Activated CD8-positive, alpha-beta memory T cell treated with anti-CD3 and anti-CD28 coated beads, Interleukin-2, amount 50 U/mL, for 24 hours (primary cell): ENCODE data around the gene DPYSL4.
"Not testable (repeated sequence)": the region's sequence is repeated elsewhere in the genome, so short reads cannot be mapped to it uniquely, and the experiment has no call there.

Experiments
- DNase-seq: peaks from one replicate; pipeline ENCODE4 v3.0.0-alpha.2; 2020; ENCODE audit errors: extremely low read depth

Gene DPYSL4

DNA sequence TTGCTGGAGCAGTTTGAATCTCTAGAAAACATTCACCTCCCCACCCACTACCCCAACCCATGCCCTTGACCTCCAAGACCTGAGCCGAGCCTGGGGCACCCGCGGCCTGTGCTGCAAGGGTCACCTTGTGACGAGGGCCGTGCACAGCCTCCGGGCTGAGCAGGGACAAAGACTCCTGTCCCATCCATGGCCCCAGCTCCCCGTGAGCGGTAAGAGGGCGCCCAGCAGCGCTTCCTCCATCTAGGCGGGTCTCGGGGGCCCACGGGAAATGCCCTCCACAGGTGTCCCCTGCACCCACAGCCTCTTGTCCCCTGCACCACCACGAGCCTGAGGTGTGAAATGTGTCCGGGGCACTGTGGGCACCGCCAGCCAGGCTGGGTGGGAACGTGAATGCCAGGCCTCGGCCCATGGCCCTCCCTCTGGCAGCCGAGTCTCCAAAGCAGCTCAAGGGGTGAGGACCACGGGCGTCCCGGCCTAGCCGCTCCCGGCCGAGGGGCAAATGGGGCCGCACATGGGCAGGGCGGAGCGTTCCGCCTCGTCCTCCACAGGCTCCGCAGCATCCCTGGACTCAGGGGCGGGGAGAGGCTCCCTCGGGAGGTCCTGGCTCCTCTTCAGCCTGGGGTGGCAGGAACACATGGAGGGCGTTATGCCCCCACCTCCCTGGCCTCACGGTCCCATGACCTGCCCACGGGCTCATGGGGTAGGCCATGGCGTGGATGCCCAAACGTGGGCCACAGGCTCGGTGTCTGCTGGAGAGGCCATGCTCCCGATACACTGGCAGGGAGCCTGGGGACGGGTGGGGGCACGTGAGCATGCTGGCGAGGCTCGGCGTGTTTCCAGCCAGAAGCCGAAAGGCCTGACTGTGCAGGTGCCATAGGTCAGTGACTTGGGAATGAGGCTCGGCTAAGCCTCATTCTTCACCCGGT lies 21.1 kb downstream of the DPYSL4 start:
- no peak for DNase-seq

DNA sequence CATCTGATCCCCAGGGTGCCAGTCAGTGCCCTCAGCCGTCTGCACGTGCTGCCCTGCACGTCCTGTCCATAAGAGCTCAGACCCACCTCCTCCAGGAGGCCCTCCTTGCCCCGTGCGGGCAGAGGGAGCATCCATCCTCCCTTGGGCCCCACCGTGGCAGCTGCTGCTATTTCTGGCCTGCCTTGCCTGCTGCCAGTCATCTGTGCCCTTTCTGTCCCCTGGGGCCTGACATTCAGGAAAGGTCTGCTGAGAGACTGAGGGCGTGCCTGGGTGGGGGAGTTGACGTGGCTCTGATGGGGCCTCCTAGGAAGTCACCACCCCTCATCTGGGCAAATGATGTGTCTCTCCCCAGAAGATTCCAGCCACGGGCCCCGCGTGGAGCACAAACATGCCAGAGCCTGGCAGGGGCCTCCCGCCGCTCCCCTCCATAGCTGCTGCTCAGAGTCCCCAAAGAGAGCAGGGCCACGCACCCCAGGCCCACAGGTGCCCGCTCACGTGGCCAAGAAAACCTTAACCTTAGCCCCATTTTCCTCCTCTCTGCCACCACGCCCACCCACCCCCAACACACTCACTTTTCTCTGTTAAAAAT lies 21.8 kb downstream of the DPYSL4 start:
- DNase-seq = no peak

DNA sequence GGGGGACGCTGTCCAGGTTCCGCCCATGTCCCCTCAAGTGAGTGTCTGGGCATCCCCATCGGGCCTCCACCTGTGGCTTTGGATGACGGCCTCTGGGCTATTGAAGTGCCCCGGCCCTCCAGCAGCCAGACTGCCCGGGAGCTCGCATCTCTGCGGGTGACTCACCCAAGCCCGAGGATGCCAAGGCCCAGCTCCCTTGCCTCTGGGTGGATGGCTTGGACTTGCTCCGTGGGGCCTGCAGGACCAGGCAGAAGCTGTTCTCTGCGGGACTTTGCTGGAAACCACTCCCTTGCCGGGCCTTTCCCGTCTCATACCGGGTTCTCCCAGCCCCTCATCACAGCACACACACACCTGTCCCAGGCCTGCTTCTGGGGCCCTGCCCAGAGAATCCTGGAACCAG lies 22.4 kb downstream of the DPYSL4 start:
- no peak for DNase-seq

DNA sequence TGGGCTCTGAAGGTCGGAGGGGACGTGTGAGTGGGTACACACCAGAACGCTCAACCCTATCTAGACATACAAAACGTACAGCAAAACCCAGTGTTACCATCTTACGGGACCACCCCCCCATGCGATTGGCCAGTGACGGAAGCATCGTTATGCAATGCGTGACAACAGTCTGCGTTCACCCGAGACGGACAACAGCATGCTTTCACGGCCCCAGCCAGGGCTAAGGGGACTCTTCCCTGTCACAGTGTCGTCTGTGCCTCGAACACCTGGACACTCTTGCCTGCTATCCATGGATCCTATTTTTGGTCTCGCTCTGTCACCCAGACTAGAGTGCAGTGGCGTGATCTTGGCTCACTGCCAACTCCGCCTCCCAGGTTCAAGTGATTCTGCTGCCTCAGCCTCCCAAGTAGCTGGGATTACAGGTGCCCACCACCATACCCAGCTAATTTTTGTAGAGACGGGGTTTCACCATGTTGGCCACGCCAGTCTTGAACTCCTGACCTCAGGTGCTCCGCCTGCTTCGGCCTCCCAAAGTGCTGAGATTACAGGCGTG lies 23.3 kb downstream of the DPYSL4 start:
- no peak for DNase-seq

GRCh38 chr10:132210766-132211165 lies 24.0 kb downstream of the DPYSL4 start:
- no peak for DNase-seq

DNA sequence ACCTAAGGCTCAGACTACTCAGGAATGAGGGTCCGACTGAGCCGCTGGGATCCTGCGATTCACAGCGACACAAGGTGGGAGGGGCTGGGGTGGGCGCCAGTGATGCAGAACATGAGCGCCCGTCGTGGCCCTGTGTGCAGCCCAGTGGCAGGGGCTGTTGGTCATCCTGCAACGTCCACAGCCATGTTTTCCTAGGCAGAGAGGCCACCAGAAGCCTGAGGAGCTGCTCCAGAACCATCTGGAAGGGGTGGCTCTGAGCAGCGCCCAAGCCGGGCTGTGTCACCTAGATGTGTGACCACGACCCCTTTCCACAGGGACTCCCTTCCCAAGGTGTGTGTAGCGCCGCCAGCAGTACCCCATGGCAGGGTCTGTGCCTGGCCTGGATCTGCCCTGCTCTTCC lies 24.5 kb downstream of the DPYSL4 start:
- DNase-seq = no peak

DNA sequence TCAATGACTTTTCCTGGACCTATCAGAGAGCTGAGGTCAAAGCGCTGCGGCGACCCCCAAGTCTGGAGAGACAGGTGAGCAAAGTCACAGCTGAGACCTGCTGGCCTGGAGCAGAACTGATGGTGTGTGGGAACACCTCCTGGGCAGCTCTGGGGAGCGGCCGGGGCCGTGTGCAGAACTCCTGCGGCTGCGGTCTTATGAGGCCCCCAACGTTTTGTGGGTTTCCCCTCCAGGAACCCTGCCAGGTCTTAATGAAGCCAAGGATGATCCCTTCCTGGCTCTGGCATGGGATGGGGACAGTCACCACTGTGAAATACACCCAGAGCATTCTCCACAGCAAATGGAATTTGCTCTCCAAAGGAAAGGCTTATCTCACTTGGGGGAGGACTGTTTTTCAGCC lies 26.1 kb downstream of the DPYSL4 start:
- DNase-seq = no peak

GRCh38 chr10:132213917-132214316 lies 27.2 kb downstream of the DPYSL4 start:
- DNase-seq = no peak

- DNase-seq = not testable (repeated sequence)
Observed at GRCh38 chr10:132216441-132216840, 29.7 kb downstream of the DPYSL4 start.

GRCh38 chr10:132219486-132219885 lies 32.7 kb downstream of the DPYSL4 start:
- no peak for DNase-seq

DNA sequence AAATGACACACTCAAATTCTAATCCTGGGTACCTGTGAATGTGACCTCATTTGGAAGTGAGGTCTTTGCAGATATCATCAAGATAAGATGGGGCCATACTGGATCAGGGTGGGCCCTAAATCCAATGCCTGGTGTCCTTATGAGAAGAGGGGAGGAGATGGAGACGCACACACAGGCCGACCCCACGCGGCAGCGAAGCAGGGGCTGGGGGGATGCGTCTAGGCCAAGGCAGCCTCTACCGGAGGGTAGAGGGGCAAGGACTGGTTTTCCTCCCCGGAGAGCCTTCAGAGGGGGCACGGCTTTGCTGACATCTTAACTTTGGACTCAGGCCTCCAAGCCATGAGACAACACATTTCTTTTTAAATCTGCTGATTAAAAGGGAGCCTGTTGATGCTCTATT lies 33.3 kb downstream of the DPYSL4 start:
- DNase-seq = no peak

DNA sequence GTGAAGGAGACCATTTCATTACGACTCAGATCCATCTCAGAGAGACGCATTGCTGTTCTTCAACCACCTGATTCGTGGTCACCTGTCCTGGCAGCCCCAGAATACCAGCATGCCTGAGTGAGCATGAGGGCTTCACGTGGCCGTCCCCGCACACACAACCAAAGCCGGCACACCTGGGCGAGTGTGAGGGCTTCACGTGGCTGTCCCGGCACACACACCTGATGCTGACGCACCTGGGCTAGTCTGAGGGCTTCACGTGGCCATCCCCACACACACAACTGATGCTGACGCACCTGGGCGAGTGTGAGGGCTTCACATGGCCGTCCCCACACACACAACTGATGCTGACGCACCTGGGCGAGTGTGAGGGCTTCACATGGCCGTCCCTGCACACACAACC lies 34.2 kb downstream of the DPYSL4 start:
- DNase-seq = not testable (repeated sequence)

DNA sequence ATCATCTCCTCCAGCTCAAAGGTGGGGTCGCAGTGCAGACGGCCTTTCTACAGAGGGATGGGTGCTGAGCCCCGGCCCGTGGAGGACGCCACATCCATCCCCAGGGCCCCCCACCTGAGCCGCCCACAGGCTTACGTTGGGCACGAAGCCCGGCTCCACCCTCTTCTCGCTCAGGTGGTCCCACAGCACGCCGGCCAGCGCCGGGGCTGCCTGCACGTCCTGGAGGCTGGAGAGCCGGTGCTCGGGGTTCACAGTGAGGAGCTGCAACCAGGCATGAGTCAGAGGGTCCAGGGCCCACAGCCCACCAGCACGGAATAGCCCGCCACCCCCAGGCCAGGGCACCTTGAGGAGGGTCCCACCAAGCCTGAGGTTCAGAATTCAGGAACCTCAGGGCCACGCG lies 36.0 kb downstream of the DPYSL4 start:
- DNase-seq = no peak

GRCh38 chr10:132223156-132223590 lies 36.4 kb downstream of the DPYSL4 start:
- DNase-seq = peak; percentile 12

- no peak for DNase-seq
Observed at GRCh38 chr10:132223611-132224342, 37.0 kb downstream of the DPYSL4 start.

GRCh38 chr10:132224343-132225072 lies 37.8 kb downstream of the DPYSL4 start:
- DNase-seq = no peak

GRCh38 chr10:132225073-132225848 lies 38.5 kb downstream of the DPYSL4 start:
- DNase-seq = no peak

DNA sequence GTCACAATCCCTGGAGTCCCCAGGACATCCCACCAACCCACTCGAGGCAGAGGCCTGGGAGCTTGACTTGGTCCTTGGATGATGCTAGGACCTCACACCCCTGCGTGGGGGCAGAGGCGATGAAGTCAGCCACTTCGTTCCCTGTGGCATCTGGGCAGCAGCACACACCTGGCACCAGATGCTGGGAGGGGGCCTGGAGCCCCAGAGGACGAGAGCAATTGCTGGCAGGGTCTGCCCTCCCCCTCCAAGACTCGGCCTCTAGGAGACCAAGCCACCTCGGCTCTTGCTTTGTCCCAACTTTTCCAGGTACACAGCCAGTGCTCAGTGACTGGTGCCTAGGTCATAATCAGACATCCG lies 39.1 kb downstream of the DPYSL4 start:
- no peak for DNase-seq

DNA sequence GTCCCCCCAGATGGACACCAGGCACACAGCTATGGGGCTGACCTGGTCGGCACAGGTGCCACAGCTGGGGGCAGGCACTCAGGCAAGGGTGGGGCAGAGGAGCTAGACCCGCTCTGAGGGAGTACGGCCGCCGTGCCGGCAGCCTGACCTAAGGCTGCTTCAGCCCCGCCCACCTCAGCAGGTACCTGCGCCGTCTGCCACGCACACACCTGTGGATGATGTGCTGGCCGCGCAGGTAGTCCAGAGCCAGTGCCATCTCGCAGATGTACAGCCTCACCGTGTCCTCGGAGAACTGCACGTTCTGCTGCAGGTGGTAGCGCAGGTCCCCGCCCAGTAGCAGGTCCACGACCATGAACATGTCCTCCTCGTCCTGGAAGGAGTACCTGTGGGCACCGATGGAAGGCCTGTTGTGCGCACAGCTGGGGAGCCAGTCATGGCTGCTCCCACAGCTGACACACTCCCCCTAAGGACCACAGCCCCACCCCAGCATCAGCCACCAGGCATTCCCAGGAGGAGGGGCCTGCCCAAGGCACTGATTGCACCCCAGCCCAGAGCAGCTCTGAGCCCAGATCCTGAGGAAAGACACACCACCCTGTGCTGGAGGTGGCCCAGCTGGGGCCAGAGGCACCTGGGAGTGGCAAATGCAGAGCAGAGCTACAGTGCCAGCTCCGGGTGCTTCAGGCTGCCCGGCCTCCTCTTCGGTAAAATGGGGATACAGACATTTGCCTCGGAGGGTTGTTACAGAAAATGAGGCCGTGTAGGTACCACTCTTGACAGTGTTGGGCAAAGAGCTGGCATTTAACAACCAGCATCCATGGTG lies 40.0 kb downstream of the DPYSL4 start:
- no peak for DNase-seq

- DNase-seq = no peak
Observed at GRCh38 chr10:132227851-132228390, 41.2 kb downstream of the DPYSL4 start.
